ENCODE results near the gene PDE5A. TPM values are rescaled to one million over a fixed set of nuclear protein-coding genes. Genes with fewer than 3 reads are reported as not detected.

Gene PDE5A
- total and polyA plus RNA-seq, 12 donors, result 6.7 to 23.2 (median 14.2) TPM

- H3K36me3 ChIP-seq (replicated peaks in 1 of 2), result peaks cover 0 to 6% of the 10 kb centered on the region in 2 donors
- no peak overlapping the region for H3K4me3 ChIP-seq
- no peak overlapping the region for H3K27ac ChIP-seq
- H3K27me3 ChIP-seq, result no peaks in the 10 kb centered on the region
- H3K9me3 ChIP-seq (replicated peaks in 1 of 3), result no peaks in the 10 kb centered on the region
- DNase-seq, result no peak
- 95 to 98% (median 96%) methylated on average over 4 of the region's 4 CpGs for WGBS, 4 donors
- intact Hi-C loops (cut with DNase I), result no loop called here
- TF ChIP-seq POLR2A (IDR thresholded peaks at IDR 0.05), result no peak
- no peak for TF ChIP-seq CTCF (IDR thresholded peaks at IDR 0.05)
- H3K4me1 ChIP-seq (replicated peaks in 1 of 2), result peaks cover 13 to 19% of the 10 kb centered on the region in 2 donors
Measured at GRCh38 chr4:119521268-119521667, 107.3 kb downstream of the PDE5A start.

- Histone ChIP-seq H3K4me1 (replicated peaks in 1 of 2) (peaks cover 9 to 19% of the 10 kb centered on the region in 2 donors), H3K36me3 (replicated peaks in 1 of 2) (peaks cover 0 to 17% of the 10 kb centered on the region in 2 donors), H3K9me3 (replicated peaks in 1 of 3) (no peaks in the 10 kb centered on the region), H3K4me3 (no peak overlapping the region), H3K27ac (no peak overlapping the region), H3K27me3 (no peaks in the 10 kb centered on the region)
- intact Hi-C loops (cut with DNase I), result no loop called here
- TF ChIP-seq POLR2A (IDR thresholded peaks at IDR 0.05), result no peak
- no peak for TF ChIP-seq CTCF (IDR thresholded peaks at IDR 0.05)
- no peak for DNase-seq
- 87 to 97% (median 93%) methylated on average over 3 of the region's 3 CpGs for WGBS, 4 donors
Measured at GRCh38 chr4:119518915-119519410, 109.6 kb downstream of the PDE5A start.

GRCh38 chr4:119518230-119518892 is 110.2 kb downstream of the PDE5A start:
- intact Hi-C loops (cut with DNase I), result no loop called here
- no peak for DNase-seq
- TF ChIP-seq POLR2A (IDR thresholded peaks at IDR 0.05), result no peak
- no peak for TF ChIP-seq CTCF (IDR thresholded peaks at IDR 0.05)
- Histone ChIP-seq H3K27ac (peak overlapping the region in 2 of 5 donors; percentile 36 to 54), H3K36me3 (replicated peaks in 1 of 2) (peaks cover 0 to 17% of the 10 kb centered on the region in 2 donors), H3K27me3 (no peaks in the 10 kb centered on the region), H3K4me3 (no peak overlapping the region), H3K9me3 (replicated peaks in 1 of 3) (no peaks in the 10 kb centered on the region), H3K4me1 (replicated peaks in 1 of 2) (peaks cover 9 to 19% of the 10 kb centered on the region in 2 donors)
- 84 to 85% (median 84%) methylated on average over 3 of the region's 3 CpGs for WGBS, 4 donors

- DNase-seq, result peak in 4 of 7 donors; percentile 14 to 45 (median 34)
- H3K27ac ChIP-seq, result peak overlapping the region in 3 of 5 donors; percentile 30 to 54 (median 36)
- no peaks in the 10 kb centered on the region for H3K27me3 ChIP-seq
- TF ChIP-seq CTCF (IDR thresholded peaks at IDR 0.05) (no peak), POLR2A (IDR thresholded peaks at IDR 0.05) (no peak)
- intact Hi-C loops (cut with DNase I), result no loop called here
- H3K4me1 ChIP-seq (replicated peaks in 1 of 2), result peaks cover 9 to 19% of the 10 kb centered on the region in 2 donors
- WGBS, 4 donors, result 59 to 62% (median 60%) methylated on average over 2 of the region's 2 CpGs
- H3K9me3 ChIP-seq (replicated peaks in 1 of 3), result no peaks in the 10 kb centered on the region
- peaks cover 0 to 17% of the 10 kb centered on the region in 2 donors for H3K36me3 ChIP-seq (replicated peaks in 1 of 2)
- H3K4me3 ChIP-seq, result no peak overlapping the region
Measured at GRCh38 chr4:119517361-119518229, 111.0 kb downstream of the PDE5A start.

Measured in adrenal gland (tissue), 12 donors.